Uterus (tissue), 4 donors: Measurements from ENCODE around the gene TRAPPC2B. TPM values are rescaled to one million over a fixed set of nuclear protein-coding genes. Genes with fewer than 3 reads are reported as not detected.

Experiments used
- DNase-seq, 2 donors: peaks; one replicate each; pipeline ENCODE4 v3.0.0-alpha.2; 2019 to 2020
- H3K27ac ChIP-seq, 2 donors: fragments of 200-600 bp; sonication (generic); 1 replicate in 1 of 2; 2 replicates in 1 of 2; pipeline ENCODE4 v1.5.1; 2016 to 2018
- H3K27me3 ChIP-seq, 2 donors: fragments of 200-600 bp; sonication (generic); one replicate each; pipeline ENCODE4 v1.5.1; 2018 to 2019; ENCODE audit warnings: control low read depth in 1 of 2
- H3K36me3 ChIP-seq, 2 donors: fragments of 200-600 bp; sonication (generic); one replicate each; pipeline ENCODE4 v1.5.1; 2019; ENCODE audit warnings: control low read depth in 1 of 2
- H3K4me1 ChIP-seq, 2 donors: fragments of 200-600 bp; sonication (generic); one replicate each; pipeline ENCODE4 v1.5.1; 2018 to 2019; ENCODE audit warnings: control low read depth in 1 of 2
- H3K4me3 ChIP-seq, 2 donors: fragments of 200-600 bp; sonication (generic); 1 replicate in 1 of 2; 2 replicates in 1 of 2; pipeline ENCODE4 v1.5.1; 2018 to 2019; ENCODE audit warnings: mild to moderate bottlenecking in 1 of 2
- H3K9me3 ChIP-seq, 2 donors: fragments of 200-600 bp; sonication (generic); one replicate each; pipeline ENCODE4 v1.5.1; 2019; ENCODE audit warnings: control low read depth in 1 of 2
- CTCF ChIP-seq, 4 experiments: fragments of 200-600 bp in 2 of 4; fragments of 450-650 bp in 2 of 4; sonication (generic) in 2 of 4; IDR thresholded peaks; one replicate each; pipeline ENCODE4 v1.5.1; 2016 to 2019; ENCODE audit warnings: antibody characterized with exemption in 4 of 4, mild to moderate bottlenecking in 2 of 4, moderate library complexity in 1 of 4
- POLR2A ChIP-seq, 2 donors: fragments of 450-650 bp; IDR thresholded peaks; one replicate each; pipeline ENCODE4 v1.6.1; 2016; ENCODE audit warnings: antibody characterized with exemption in 2 of 2, mild to moderate bottlenecking in 1 of 2, moderate library complexity in 1 of 2
- intact Hi-C: fragments of 100-400 bp; cut with DNase I; formaldehyde crosslinking; loops from one replicate; pipeline ENCODE4 v1.15.1; 2023; ENCODE audit warnings: low total_unique reads
- total RNA-seq, 4 donors: library from RNA; depleted of rRNA in 3 of 4; stranded (reverse); fragments of >200 nt in 3 of 4; gene quantifications; one replicate each; pipeline versions ENCODE4 v1.1.0 to v1.2.4, GENCODE V29; 2014 to 2023
- donor health status: DM: yes; HTN: yes; CAD: no.

Gene TRAPPC2B
- total RNA-seq, 4 donors from 2014 or later, result 2.0 to 21.0 (median 10.6) TPM; not detected in 1

- intact Hi-C loops, result no loop called here
- TF ChIP-seq POLR2A (IDR thresholded peaks at IDR 0.05) (peak; percentile 12 to 22), CTCF (IDR thresholded peaks at IDR 0.05) (peak in 1 of 4 experiments; percentile 24)
- Histone ChIP-seq H3K4me3 (peak within 1 kb of the TSS; percentile 92 to 95), H3K4me1 (no peaks in the 10 kb centered on the region), H3K36me3 (no peaks in the 10 kb centered on the region), H3K27ac (peak within 1 kb of the TSS; percentile 63 to 71), H3K9me3 (peaks cover 0 to 21% of the 10 kb centered on the region in 2 donors), H3K27me3 (no peaks in the 10 kb centered on the region)
- peak; percentile 91 to 94 for DNase-seq
These were observed 47.7 kb downstream of the TRAPPC2B start, which contains the start of gene ZNF17 for GRCh38 chr19:57410877-57411671. TSS of gene ZNF17 (plus strand) at chr19:57411161. CDS start at chr19:57413616, 2,455 bp downstream.

Other genes with a start within 250 kb of the TRAPPC2B start
- under 1 TPM in 1 of 4 donors, not detected in 3; 0.21 TPM for gene USP29, start 243.6 kb upstream of the TRAPPC2B start, total RNA-seq
- not detected for gene ZIM3, start 218.3 kb upstream of the TRAPPC2B start, total RNA-seq
- not detected for gene DUXA, start 196.1 kb upstream of the TRAPPC2B start, total RNA-seq
- gene ZNF264, start 172.1 kb upstream of the TRAPPC2B start, total RNA-seq, result 100 to 1,000 TPM in 1 of 4 donors, 10 to 100 TPM in 3; 16.8 to 109 (median 44.0) TPM
- 1 to 10 TPM in 1 of 4 donors, not detected in 3; 1.5 TPM for gene AURKC, start 132.5 kb upstream of the TRAPPC2B start, total RNA-seq
- 10 to 100 TPM in 3 of 4 donors, 1 to 10 TPM in 1; 2.1 to 65.3 (median 18.9) TPM for gene ZNF805, start 122.9 kb upstream of the TRAPPC2B start, total RNA-seq
- gene ZNF460, start 83.1 kb upstream of the TRAPPC2B start, total RNA-seq, result 100 to 1,000 TPM in 1 of 4 donors, 10 to 100 TPM in 3; 43.2 to 204 (median 68.7) TPM
- gene ZNF543, start 43.1 kb upstream of the TRAPPC2B start, total RNA-seq, result 10 to 100 TPM in 2 of 4 donors, 1 to 10 TPM in 2; 5.9 to 31.2 (median 10.2) TPM
- 10 to 100 TPM in 2 of 4 donors, 1 to 10 TPM in 2; 4.1 to 25.0 (median 8.3) TPM for gene ZNF304, start 12.3 kb upstream of the TRAPPC2B start, total RNA-seq
- gene ZNF547, start within 50 bp of the TRAPPC2B start, total RNA-seq, result 1 to 10 TPM in 2 of 4 donors, not detected in 2; 2.1 to 5.7 TPM
- gene ZNF548, start 26.3 kb downstream of the TRAPPC2B start, total RNA-seq, result 10 to 100 TPM; 12.6 to 77.9 (median 53.1) TPM
- 10 to 100 TPM; 14.9 to 41.6 (median 18.9) TPM for gene ZNF17, start 47.6 kb downstream of the TRAPPC2B start, total RNA-seq
- gene ZNF749, start 71.8 kb downstream of the TRAPPC2B start, total RNA-seq, result 10 to 100 TPM in 3 of 4 donors, under 1 TPM in 1; 0.88 to 31.1 (median 11.6) TPM
- gene VN1R1, start 93.6 kb downstream of the TRAPPC2B start, total RNA-seq, result 1 to 10 TPM in 2 of 4 donors, under 1 TPM in 1, not detected in 1; under 0.01 to 2.2 (median 2.0) TPM
- 10 to 100 TPM in 3 of 4 donors, 1 to 10 TPM in 1; 7.2 to 48.0 (median 12.6) TPM for gene ZNF772, start 114.0 kb downstream of the TRAPPC2B start, total RNA-seq
- 10 to 100 TPM in 3 of 4 donors, 1 to 10 TPM in 1; 2.6 to 69.4 (median 16.9) TPM for gene ZNF419, start 124.2 kb downstream of the TRAPPC2B start, total RNA-seq
- gene ZNF773, start 136.4 kb downstream of the TRAPPC2B start, total RNA-seq, result 10 to 100 TPM in 3 of 4 donors, 1 to 10 TPM in 1; 2.9 to 34.3 (median 17.0) TPM
- gene ZNF549, start 163.8 kb downstream of the TRAPPC2B start, total RNA-seq, result 10 to 100 TPM in 2 of 4 donors, 1 to 10 TPM in 2; 8.2 to 38.9 (median 14.2) TPM
- gene ZNF550, start 196.3 kb downstream of the TRAPPC2B start, total RNA-seq, result 10 to 100 TPM in 1 of 4 donors, 1 to 10 TPM in 3; 4.4 to 25.6 (median 6.9) TPM
- gene ZNF416, start 215.4 kb downstream of the TRAPPC2B start, total RNA-seq, result 10 to 100 TPM in 1 of 4 donors, 1 to 10 TPM in 2, under 1 TPM in 1; 0.26 to 11.9 (median 5.7) TPM
- gene ZIK1, start 220.6 kb downstream of the TRAPPC2B start, total RNA-seq, result 10 to 100 TPM in 2 of 4 donors, 1 to 10 TPM in 2; 6.8 to 26.5 (median 11.0) TPM
- gene ZNF530, start 236.3 kb downstream of the TRAPPC2B start, total RNA-seq, result 10 to 100 TPM in 1 of 4 donors, 1 to 10 TPM in 2, under 1 TPM in 1; 0.29 to 33.0 (median 4.7) TPM